HepG2 (cell line): ENCODE data around the gene TMEM120A.

Source experiments
- MAF1 ChIP-seq: sonication (generic); formaldehyde crosslinking; IDR thresholded peaks from 2 replicates; pipeline ENCODE4 v1.5.0; 2020; ENCODE audit warnings: missing genetic modification reagents, borderline replicate concordance
- RBAK ChIP-seq: sonication (generic); formaldehyde crosslinking; IDR thresholded peaks from 2 replicates; pipeline ENCODE4 v1.5.1; 2020; ENCODE audit warnings: mild to moderate bottlenecking, missing genetic modification reagents
- RFX1 ChIP-seq: fragments of 450-650 bp; IDR thresholded peaks from 2 replicates; pipeline ENCODE4 v1.6.1; 2017
- ZNF260 ChIP-seq: sonication (generic); formaldehyde crosslinking; IDR thresholded peaks from 2 replicates; pipeline ENCODE4 v1.4.0; 2020; ENCODE audit warnings: missing genetic modification reagents, low read depth, mild to moderate bottlenecking, borderline replicate concordance
- TF ChIP-seq, protein P1 (sequence below): sonication (generic); formaldehyde crosslinking; IDR thresholded peaks from 2 replicates; pipeline ENCODE4 v1.4.0; 2020; ENCODE audit warnings: missing genetic modification reagents

DNA sequence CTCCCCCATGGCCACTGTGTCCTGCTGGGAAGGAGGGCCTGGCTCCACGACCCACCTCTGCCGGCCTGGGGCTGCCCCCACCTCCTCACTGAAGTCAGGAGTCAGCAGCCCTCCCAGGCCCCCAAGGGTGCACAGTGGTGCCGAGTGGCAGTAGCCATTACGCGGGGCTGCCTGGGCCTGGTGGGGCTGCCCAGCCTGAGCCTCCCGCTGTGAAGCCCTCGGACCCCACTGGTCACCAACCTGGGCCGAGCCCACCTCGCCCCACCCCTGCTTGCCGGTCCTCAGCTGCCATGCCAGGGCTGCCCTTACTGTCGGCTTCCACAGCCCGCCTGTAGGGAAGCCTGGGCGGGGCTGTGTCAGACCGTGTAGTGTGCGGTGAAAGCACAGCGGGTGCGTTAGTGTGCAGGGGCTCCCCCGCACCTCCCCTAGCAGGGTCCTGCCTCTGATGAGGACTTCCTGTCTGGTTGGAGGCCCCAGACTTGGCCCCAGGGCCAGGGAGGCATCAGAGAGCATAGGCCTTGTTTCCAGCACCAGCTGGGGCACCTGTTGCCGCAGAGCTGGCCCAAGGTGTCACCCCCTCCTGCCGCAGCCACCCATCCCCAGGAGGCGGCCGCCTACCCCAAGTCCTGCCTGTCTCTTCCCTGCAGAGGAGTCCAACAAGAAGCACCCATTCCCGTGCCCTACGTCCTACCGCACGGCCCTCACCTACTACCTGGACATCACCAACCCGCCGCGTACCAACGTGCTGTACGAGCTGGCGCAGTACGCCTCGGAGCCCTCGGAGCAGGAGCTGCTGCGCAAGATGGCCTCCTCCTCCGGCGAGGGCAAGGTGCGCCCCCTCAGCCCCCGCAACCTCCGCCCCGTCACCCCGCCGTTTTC is 10.0 kb downstream of the TMEM120A start:
- TF ChIP-seq RBAK (CRISPR knock-in tag) (no peak), RFX1 (no peak), MAF1 (CRISPR knock-in tag) (no peak), ZNF260 (no peak)
- TF ChIP-seq, protein P1, sequence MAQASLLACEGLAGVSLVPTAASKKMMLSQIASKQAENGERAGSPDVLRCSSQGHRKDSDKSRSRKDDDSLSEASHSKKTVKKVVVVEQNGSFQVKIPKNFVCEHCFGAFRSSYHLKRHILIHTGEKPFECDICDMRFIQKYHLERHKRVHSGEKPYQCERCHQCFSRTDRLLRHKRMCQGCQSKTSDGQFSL (CRISPR knock-in tag): no peak
